ENCODE results near the gene EXOC4. TPM values are rescaled to one million over a fixed set of nuclear protein-coding genes. Genes with fewer than 3 reads are reported as not detected.

EXOC4 gene
- total and polyA plus RNA-seq, 2 donors (not counting 1 experiment from before 2014, with no cell fraction given): 79.6 to 158 TPM

DNA sequence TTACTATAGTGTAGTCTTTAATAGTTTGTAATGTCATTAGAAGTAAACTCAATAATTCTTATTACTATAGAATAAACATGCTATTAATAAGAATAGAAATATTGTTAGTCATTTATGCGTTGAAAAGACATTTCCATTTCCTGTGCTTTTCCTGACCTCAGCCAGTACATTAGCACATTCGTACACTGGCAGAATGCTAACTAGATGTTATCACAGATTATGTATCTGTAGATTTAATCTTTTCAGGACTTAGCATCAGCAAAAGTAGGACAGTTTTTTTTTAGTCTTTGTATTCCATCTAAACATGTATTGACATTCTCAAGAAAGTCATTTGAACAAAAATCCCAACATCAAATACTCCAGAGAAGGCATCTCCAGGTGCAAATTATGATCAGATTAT, 158.5 kb downstream of the EXOC4 start:
- no peaks in the 10 kb centered on the region for H3K79me2 ChIP-seq (ENCODE audit: control insufficient read depth, insufficient read depth, low read length)
- no peaks in the 10 kb centered on the region for H4K20me1 ChIP-seq (ENCODE audit: control insufficient read depth, extremely low read depth, insufficient read depth, low read length)
- H3K27me3 ChIP-seq (ENCODE audit: control insufficient read depth, insufficient read depth, low read length): no peaks in the 10 kb centered on the region
- no peak overlapping the region for H3K4me2 ChIP-seq (ENCODE audit: extremely low read depth, insufficient read depth, low read length)
- H3K9ac ChIP-seq (ENCODE audit: insufficient read depth, low read length): no peak overlapping the region
- TF ChIP-seq, protein P1, sequence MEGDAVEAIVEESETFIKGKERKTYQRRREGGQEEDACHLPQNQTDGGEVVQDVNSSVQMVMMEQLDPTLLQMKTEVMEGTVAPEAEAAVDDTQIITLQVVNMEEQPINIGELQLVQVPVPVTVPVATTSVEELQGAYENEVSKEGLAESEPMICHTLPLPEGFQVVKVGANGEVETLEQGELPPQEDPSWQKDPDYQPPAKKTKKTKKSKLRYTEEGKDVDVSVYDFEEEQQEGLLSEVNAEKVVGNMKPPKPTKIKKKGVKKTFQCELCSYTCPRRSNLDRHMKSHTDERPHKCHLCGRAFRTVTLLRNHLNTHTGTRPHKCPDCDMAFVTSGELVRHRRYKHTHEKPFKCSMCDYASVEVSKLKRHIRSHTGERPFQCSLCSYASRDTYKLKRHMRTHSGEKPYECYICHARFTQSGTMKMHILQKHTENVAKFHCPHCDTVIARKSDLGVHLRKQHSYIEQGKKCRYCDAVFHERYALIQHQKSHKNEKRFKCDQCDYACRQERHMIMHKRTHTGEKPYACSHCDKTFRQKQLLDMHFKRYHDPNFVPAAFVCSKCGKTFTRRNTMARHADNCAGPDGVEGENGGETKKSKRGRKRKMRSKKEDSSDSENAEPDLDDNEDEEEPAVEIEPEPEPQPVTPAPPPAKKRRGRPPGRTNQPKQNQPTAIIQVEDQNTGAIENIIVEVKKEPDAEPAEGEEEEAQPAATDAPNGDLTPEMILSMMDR (conservative IDR thresholded peaks at IDR 0.05 in 1 of 2, IDR thresholded peaks at IDR 0.05 in 1 of 2; ENCODE audit: low read depth in 1 of 2, low read length in 2 of 2): no peak
- no peak for TF ChIP-seq EZH2 (IDR thresholded peaks at IDR 0.05; ENCODE audit: low read length, missing control alignments)
- no peaks in the 10 kb centered on the region for H3K4me1 ChIP-seq (ENCODE audit: control insufficient read depth, extremely low read depth, insufficient read depth, low read length)
- DNase-seq (ENCODE audit: low read depth in 2 of 2): no peak
- H3K4me3 ChIP-seq (replicated peaks in 1 of 4; ENCODE audit: control extremely low read depth in 1 of 4, insufficient read depth in 1 of 4, low read depth in 3 of 4, low read length in 4 of 4): no peak overlapping the region
- H3K36me3 ChIP-seq (ENCODE audit: control insufficient read depth, insufficient read depth, low read length): no peaks in the 10 kb centered on the region
- H3K27ac ChIP-seq (ENCODE audit: insufficient read depth, low read length): no peak overlapping the region
- H2AFZ ChIP-seq (ENCODE audit: low read length): no peak overlapping the region
- H3K9me3 ChIP-seq (ENCODE audit: control insufficient read depth, insufficient read depth, low read depth, low read length): no peaks in the 10 kb centered on the region

DNA sequence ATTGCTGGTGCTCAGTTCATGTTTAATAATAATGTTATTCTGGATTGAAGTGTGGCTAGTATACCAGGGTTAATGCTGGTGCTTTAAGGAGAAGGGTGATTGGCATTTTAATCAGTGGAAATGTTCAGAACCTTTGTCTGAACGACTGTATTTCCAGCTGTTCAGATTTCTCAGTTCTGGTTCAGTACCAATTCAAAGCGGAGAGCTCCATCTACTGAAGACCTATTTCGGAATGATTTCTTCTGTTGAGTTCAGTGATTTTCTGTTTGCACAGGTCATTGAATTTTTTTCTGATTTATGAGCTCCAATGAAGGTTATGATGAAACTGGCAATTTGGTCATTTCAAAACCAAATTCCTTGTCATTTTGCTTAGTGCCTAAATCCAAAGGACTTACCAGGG, 160.1 kb downstream of the EXOC4 start:
- Histone ChIP-seq H4K20me1 (ENCODE audit: control insufficient read depth, extremely low read depth, insufficient read depth, low read length) (no peaks in the 10 kb centered on the region), H3K79me2 (ENCODE audit: control insufficient read depth, insufficient read depth, low read length) (no peaks in the 10 kb centered on the region)

DNA sequence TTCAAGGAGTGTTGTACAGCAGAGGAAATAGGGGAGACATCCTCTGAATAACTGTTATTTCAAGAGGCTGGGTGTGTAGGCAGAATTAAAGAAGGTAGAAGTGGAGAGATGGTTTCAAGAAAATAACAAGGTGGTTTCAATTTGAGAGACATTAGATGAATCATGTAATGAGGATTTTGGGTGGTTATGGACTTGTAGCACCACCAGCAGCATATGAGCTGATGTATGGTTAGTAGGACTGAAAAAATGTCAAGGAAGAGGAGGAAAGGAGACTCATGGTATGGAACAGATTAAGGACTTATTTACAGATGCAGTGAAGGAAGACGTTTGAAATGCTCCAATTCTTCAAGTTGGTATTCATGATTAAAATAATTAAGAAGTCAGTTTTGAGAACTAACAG, 166.2 kb downstream of the EXOC4 start:
- Histone ChIP-seq H3K4me1 (ENCODE audit: control insufficient read depth, extremely low read depth, insufficient read depth, low read length) (no peaks in the 10 kb centered on the region), H3K9me3 (ENCODE audit: control insufficient read depth, insufficient read depth, low read depth, low read length) (no peaks in the 10 kb centered on the region)
- DNase-seq (ENCODE audit: low read depth in 2 of 2): no peak

More for the DNA sequence above, 160.1 kb downstream of the EXOC4 start:
- Histone ChIP-seq H3K4me2 (ENCODE audit: extremely low read depth, insufficient read depth, low read length) (no peak overlapping the region), H3K27me3 (ENCODE audit: control insufficient read depth, insufficient read depth, low read length) (no peaks in the 10 kb centered on the region), H3K36me3 (ENCODE audit: control insufficient read depth, insufficient read depth, low read length) (no peaks in the 10 kb centered on the region), H3K27ac (ENCODE audit: insufficient read depth, low read length) (no peak overlapping the region), H3K4me3 (replicated peaks in 1 of 4; ENCODE audit: control extremely low read depth in 1 of 4, insufficient read depth in 1 of 4, low read depth in 3 of 4, low read length in 4 of 4) (no peak overlapping the region), H3K9ac (ENCODE audit: insufficient read depth, low read length) (no peak overlapping the region), H2AFZ (ENCODE audit: low read length) (no peak overlapping the region), H3K9me3 (ENCODE audit: control insufficient read depth, insufficient read depth, low read depth, low read length) (no peaks in the 10 kb centered on the region), H3K4me1 (ENCODE audit: control insufficient read depth, extremely low read depth, insufficient read depth, low read length) (no peaks in the 10 kb centered on the region)
- DNase-seq (ENCODE audit: low read depth in 2 of 2): no peak
- no peak for TF ChIP-seq EZH2 (IDR thresholded peaks at IDR 0.05; ENCODE audit: low read length, missing control alignments)
- TF ChIP-seq, protein P1 (conservative IDR thresholded peaks at IDR 0.05 in 1 of 2, IDR thresholded peaks at IDR 0.05 in 1 of 2; ENCODE audit: low read depth in 1 of 2, low read length in 2 of 2): no peak

More for the DNA sequence above, 166.2 kb downstream of the EXOC4 start:
- H3K79me2 ChIP-seq (ENCODE audit: control insufficient read depth, insufficient read depth, low read length): no peaks in the 10 kb centered on the region
- H3K4me2 ChIP-seq (ENCODE audit: extremely low read depth, insufficient read depth, low read length): no peak overlapping the region
- no peak overlapping the region for H3K4me3 ChIP-seq (replicated peaks in 1 of 4; ENCODE audit: control extremely low read depth in 1 of 4, insufficient read depth in 1 of 4, low read depth in 3 of 4, low read length in 4 of 4)
- no peaks in the 10 kb centered on the region for H4K20me1 ChIP-seq (ENCODE audit: control insufficient read depth, extremely low read depth, insufficient read depth, low read length)
- H3K27me3 ChIP-seq (ENCODE audit: control insufficient read depth, insufficient read depth, low read length): no peaks in the 10 kb centered on the region
- H3K9ac ChIP-seq (ENCODE audit: insufficient read depth, low read length): no peak overlapping the region
- no peaks in the 10 kb centered on the region for H3K36me3 ChIP-seq (ENCODE audit: control insufficient read depth, insufficient read depth, low read length)
- no peak for TF ChIP-seq EZH2 (IDR thresholded peaks at IDR 0.05; ENCODE audit: low read length, missing control alignments)
- TF ChIP-seq, protein P1 (conservative IDR thresholded peaks at IDR 0.05 in 1 of 2, IDR thresholded peaks at IDR 0.05 in 1 of 2; ENCODE audit: low read depth in 1 of 2, low read length in 2 of 2): no peak
- H2AFZ ChIP-seq (ENCODE audit: low read length): no peak overlapping the region
- H3K27ac ChIP-seq (ENCODE audit: insufficient read depth, low read length): no peak overlapping the region

All from fibroblast of lung (primary cell).